Stomach (tissue), 9 donors: ENCODE measurements around the gene TMEM217. TPM values are rescaled to one million over a fixed set of nuclear protein-coding genes. Genes with fewer than 3 reads are reported as not detected.

Source experiments
- DNase-seq, 2 donors: peaks; one replicate each; pipeline versions ENCODE4 v3.0.0 to v3.0.0-alpha.2; 2013 to 2019
- H3K27ac ChIP-seq, 5 donors: fragments of 200-600 bp in 4 of 5; sonication (generic) in 4 of 5; one replicate each; pipeline ENCODE4 v1.5.1; 2013 to 2019; ENCODE audit warnings: mild to moderate bottlenecking in 1 of 5, moderate library complexity in 1 of 5
- H3K27me3 ChIP-seq, 3 donors: fragments of 200-600 bp; sonication (generic); one replicate each; pipeline ENCODE4 v1.5.1; 2017 to 2019; ENCODE audit warnings: mixed run types in 1 of 3
- H3K36me3 ChIP-seq, 4 donors: fragments of 200-600 bp; sonication (generic); 1 replicate in 3 of 4; 2 replicates in 1 of 4; pipeline ENCODE4 v1.5.1; 2016 to 2019
- H3K4me1 ChIP-seq, 4 donors: fragments of 200-600 bp; sonication (generic); one replicate each; pipeline ENCODE4 v1.5.1; 2016 to 2019
- H3K4me3 ChIP-seq, 4 donors: fragments of 200-600 bp; sonication (generic) in 3 of 4; one replicate each; pipeline ENCODE4 v1.5.1; 2016 to 2019; ENCODE audit warnings: mild to moderate bottlenecking in 1 of 4
- H3K9me3 ChIP-seq, 4 donors: fragments of 200-600 bp; sonication (generic); one replicate each; pipeline ENCODE4 v1.5.1; 2016 to 2019
- EP300 ChIP-seq: sonication (generic); formaldehyde crosslinking; IDR thresholded peaks from one replicate; pipeline ENCODE4 v1.6.1; 2017; ENCODE audit warnings: antibody characterized with exemption
- POLR2A ChIP-seq, 4 donors: fragments of 450-650 bp; IDR thresholded peaks; one replicate each; pipeline ENCODE4 v1.6.1; 2016; ENCODE audit warnings: antibody characterized with exemption in 4 of 4, control low read depth in 2 of 4, mild to moderate bottlenecking in 1 of 4, moderate library complexity in 1 of 4
- POLR2AphosphoS5 ChIP-seq, 3 donors: sonication (generic); formaldehyde crosslinking; IDR thresholded peaks; one replicate each; pipeline ENCODE4 v1.6.1; 2016; ENCODE audit warnings: antibody characterized with exemption in 3 of 3
- WGBS, 5 donors: extraction: QIAGEN DNeasy Blood & Tissue Kit in 3 of 5; methylation state at CpG; one replicate each; pipeline versions ENCODE4 v1.1.5 to v1.1.7; 2013 to 2018; 5-methylcytosine and 5-hydroxymethylcytosine counted together
- intact Hi-C: fragments of 100-400 bp; cut with DNase I; formaldehyde crosslinking; loops from one replicate; pipeline ENCODE4 v1.15.1; 2023; ENCODE audit warnings: low total_unique reads
- polyA plus RNA-seq, 3 donors: library from polyadenylated mRNA; stranded (reverse); fragments of 200-250 nt; gene quantifications; one replicate each; pipeline ENCODE4 v1.2.3, GENCODE V29; 2013
- total RNA-seq, 5 donors: library from RNA; depleted of rRNA; stranded (reverse); fragments of >200 nt; gene quantifications; one replicate each; pipeline versions ENCODE4 v1.1.0 to v1.2.3, GENCODE V29; 2014 to 2016
- TF ChIP-seq, protein P1 (sequence below), 7 experiments: fragments of 450-650 bp in 4 of 7; fragments of 200-600 bp in 3 of 7; sonication (generic) in 3 of 7; IDR thresholded peaks; one replicate each; pipeline ENCODE4 v1.5.1; 2016 to 2019; ENCODE audit warnings: antibody characterized with exemption in 7 of 7, control low read depth in 2 of 7, mild to moderate bottlenecking in 1 of 7
- donor health status: healthy with polysubstance abuse.
- donor health status: Bipolar disorder and iron deficiency.
- donor health status: healthy.

Gene TMEM217
- total and polyA plus RNA-seq, 8 donors, result 0.60 to 1.2 (median 0.87) TPM; not detected in 5

DNA sequence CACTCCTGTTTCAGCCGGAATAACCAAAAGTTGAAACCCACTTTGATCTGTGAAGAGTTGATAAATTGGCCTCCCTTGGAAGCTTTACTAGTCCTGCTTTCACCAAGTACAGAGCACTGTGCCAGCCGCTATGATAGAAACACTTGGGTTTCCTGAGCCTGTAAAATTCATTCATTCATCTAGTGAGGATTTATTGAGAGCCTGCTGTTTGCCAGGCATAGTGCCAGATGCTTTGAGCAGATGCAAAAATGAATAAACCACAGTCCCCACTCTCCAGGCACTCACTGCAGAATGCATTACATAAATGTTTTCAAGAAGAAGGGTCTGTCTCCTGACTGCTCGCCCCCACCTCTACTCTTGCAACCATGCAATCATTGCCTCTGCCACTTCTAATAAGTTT is 25.3 kb upstream of the TMEM217 start:
- Histone ChIP-seq H3K4me1 (peaks cover 7 to 55% (median 22%) of the 10 kb centered on the region in 4 donors), H3K9me3 (no peaks in the 10 kb centered on the region), H3K27ac (peak overlapping the region in 4 of 5 donors; percentile 5 to 60 (median 38)), H3K27me3 (no peaks in the 10 kb centered on the region), H3K4me3 (no peak overlapping the region), H3K36me3 (peaks cover 27 to 87% (median 78%) of the 10 kb centered on the region in 4 donors)
- intact Hi-C loops, result no loop called here
- 49 to 72% (median 61%) methylated on average over 3 of the region's 3 CpGs for WGBS, 5 donors
- peak in 1 of 2 donors; percentile 35 for DNase-seq
- TF ChIP-seq POLR2AphosphoS5 (IDR thresholded peaks at IDR 0.05) (no peak), POLR2A (IDR thresholded peaks at IDR 0.05) (no peak), EP300 (no peak)
- TF ChIP-seq, protein P1, sequence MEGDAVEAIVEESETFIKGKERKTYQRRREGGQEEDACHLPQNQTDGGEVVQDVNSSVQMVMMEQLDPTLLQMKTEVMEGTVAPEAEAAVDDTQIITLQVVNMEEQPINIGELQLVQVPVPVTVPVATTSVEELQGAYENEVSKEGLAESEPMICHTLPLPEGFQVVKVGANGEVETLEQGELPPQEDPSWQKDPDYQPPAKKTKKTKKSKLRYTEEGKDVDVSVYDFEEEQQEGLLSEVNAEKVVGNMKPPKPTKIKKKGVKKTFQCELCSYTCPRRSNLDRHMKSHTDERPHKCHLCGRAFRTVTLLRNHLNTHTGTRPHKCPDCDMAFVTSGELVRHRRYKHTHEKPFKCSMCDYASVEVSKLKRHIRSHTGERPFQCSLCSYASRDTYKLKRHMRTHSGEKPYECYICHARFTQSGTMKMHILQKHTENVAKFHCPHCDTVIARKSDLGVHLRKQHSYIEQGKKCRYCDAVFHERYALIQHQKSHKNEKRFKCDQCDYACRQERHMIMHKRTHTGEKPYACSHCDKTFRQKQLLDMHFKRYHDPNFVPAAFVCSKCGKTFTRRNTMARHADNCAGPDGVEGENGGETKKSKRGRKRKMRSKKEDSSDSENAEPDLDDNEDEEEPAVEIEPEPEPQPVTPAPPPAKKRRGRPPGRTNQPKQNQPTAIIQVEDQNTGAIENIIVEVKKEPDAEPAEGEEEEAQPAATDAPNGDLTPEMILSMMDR (IDR thresholded peaks at IDR 0.05), result no peak

DNA sequence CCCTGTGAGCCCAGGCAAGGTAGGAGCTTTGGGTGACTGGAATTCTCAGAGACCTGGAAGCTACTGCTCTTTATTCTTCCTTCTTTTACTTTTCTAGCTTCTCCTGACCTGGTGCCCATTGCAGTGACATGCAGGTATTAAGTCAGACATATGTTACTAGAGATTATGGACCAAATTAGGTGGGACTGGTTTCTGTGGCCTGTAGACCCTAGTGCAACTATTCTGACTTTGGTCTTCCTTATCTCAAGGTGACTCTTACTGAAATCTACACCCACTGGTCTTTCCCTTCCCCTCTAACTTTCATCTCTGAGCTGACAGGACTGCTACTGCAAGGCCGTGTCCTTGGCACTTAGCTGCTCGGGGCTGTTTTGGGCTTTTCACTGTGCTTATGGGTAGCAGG is 24.4 kb upstream of the TMEM217 start:
- peaks cover 27 to 78% (median 69%) of the 10 kb centered on the region in 4 donors for H3K36me3 ChIP-seq

DNA sequence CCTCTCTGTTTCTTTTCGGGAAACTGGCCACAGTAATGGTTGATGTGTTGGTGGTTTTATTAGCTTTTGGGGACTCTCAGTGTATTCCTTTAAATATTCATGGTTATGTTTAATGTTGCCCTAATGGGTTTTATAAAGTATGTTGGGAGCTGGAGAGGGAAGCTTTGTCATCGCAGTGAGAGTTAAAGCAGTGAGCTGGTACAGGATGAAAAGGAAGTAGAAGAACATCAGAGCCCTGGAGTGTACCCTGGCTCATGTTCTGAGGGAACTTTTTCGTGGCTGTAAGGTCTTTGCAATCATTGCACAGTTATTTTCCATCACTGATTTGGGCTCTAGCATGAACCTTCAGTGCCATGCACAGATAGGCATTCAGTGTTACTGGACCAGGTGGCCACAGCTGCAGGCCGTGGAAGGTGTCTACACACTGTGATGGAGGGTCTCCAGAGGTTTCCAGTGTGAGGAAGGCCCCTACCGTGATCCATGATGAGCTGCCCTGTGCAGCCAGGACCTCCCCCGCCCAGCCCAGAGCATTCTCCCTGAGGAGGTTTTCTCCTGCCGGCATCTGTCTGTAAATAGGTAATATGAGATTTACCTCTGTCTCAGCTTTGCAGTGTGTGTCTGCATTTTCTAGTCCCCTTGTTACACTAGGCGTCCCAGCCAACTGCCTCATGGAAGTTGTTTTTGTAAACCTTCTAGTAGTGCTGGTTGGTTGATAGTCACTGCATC is 22.4 kb upstream of the TMEM217 start:
- Histone ChIP-seq H3K36me3 (peaks cover 15 to 58% (median 49%) of the 10 kb centered on the region in 4 donors), H3K9me3 (no peaks in the 10 kb centered on the region), H3K4me3 (no peak overlapping the region), H3K27me3 (no peaks in the 10 kb centered on the region), H3K4me1 (peaks cover 7 to 82% (median 27%) of the 10 kb centered on the region in 4 donors), H3K27ac (peak overlapping the region in 2 of 5 donors; percentile 29 to 31)
- intact Hi-C loops, result no loop called here
- no peak for DNase-seq
- 81 to 87% (median 85%) methylated on average over 8 of the region's 8 CpGs for WGBS, 5 donors
- TF ChIP-seq POLR2AphosphoS5 (IDR thresholded peaks at IDR 0.05) (no peak), EP300 (no peak), POLR2A (IDR thresholded peaks at IDR 0.05) (no peak)
- TF ChIP-seq, protein P1 (IDR thresholded peaks at IDR 0.05), result no peak

More for the DNA sequence above, 24.4 kb upstream of the TMEM217 start:
- intact Hi-C loops, result no loop called here
- 87 to 100% (median 92%) methylated on average over 2 of the region's 2 CpGs for WGBS, 5 donors
- Histone ChIP-seq H3K27ac (peak overlapping the region in 1 of 5 donors; percentile 60), H3K9me3 (no peaks in the 10 kb centered on the region), H3K4me1 (peaks cover 7 to 64% (median 22%) of the 10 kb centered on the region in 4 donors), H3K4me3 (no peak overlapping the region), H3K27me3 (no peaks in the 10 kb centered on the region)
- no peak for TF ChIP-seq POLR2AphosphoS5 (IDR thresholded peaks at IDR 0.05)
- TF ChIP-seq, protein P1 (IDR thresholded peaks at IDR 0.05), result no peak
- no peak for TF ChIP-seq POLR2A (IDR thresholded peaks at IDR 0.05)
- no peak for TF ChIP-seq EP300
- DNase-seq, result no peak

DNA sequence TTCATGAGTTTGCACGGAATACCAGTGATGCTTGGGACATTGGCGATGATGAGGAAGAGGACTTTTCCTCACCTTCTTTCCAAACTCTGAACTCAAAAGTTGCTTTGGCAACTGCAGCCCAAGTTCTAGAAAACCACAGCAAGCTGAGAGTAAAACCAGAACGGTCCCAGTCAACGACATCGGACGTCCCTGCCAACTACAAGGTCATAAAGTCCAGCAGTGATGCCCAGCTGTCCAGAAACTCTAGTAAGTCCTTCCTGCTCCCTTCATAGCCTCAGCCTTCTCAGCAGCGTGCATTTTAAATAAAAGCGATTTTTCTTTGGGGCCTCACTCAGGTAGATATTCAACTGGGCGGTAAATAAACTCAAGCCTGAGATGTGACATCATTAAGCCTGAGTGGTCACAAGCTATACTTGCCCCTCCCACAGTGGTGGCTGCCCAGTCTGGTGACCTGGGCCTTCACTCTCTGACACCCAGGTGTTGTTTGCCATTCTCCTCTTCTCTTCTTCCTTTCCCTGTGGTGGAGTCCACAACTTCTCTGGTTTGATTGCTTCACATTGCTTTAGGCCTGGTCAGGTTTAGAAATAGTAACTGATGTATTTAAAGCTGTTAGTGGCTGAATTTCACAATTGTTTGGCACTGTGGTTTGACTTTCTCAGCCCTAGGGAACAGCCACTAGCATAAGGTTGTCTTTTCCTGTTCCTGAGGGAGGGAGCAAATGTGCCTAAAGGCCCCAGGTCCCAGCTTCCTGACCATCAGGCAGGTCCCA is 21.6 kb upstream of the TMEM217 start:
- Histone ChIP-seq H3K4me3 (no peak overlapping the region), H3K4me1 (peaks cover 7 to 78% (median 27%) of the 10 kb centered on the region in 4 donors), H3K36me3 (peaks cover 10 to 50% (median 41%) of the 10 kb centered on the region in 4 donors), H3K9me3 (no peaks in the 10 kb centered on the region), H3K27me3 (no peaks in the 10 kb centered on the region), H3K27ac (peak overlapping the region in 3 of 5 donors; percentile 10 to 31 (median 29))
- TF ChIP-seq, protein P1 (IDR thresholded peaks at IDR 0.05), result no peak
- TF ChIP-seq EP300 (no peak), POLR2AphosphoS5 (IDR thresholded peaks at IDR 0.05) (no peak), POLR2A (IDR thresholded peaks at IDR 0.05) (no peak)
- intact Hi-C loops, result no loop called here
- WGBS, 5 donors, result 76 to 93% (median 88%) methylated on average over 9 of the region's 9 CpGs
- no peak for DNase-seq
